Muscle of leg (tissue), 11 donors: ENCODE measurements around the gene GRIA4. TPM values are rescaled to one million over a fixed set of nuclear protein-coding genes. Genes with fewer than 3 reads are reported as not detected.

Experiments used
- DNase-seq: peaks from one replicate; pipeline ENCODE4 v3.0.0; 2013
- H3K27ac ChIP-seq: one replicate; pipeline ENCODE4 v1.5.1; 2013; ENCODE audit warnings: mild to moderate bottlenecking, low read length, control low read depth
- H3K27me3 ChIP-seq: one replicate; pipeline ENCODE4 v1.6.1; 2013; ENCODE audit warnings: low read length; ENCODE audit not compliant: control insufficient read depth, insufficient read depth
- H3K36me3 ChIP-seq: one replicate; pipeline ENCODE4 v1.6.1; 2013; ENCODE audit warnings: low read length; ENCODE audit not compliant: control insufficient read depth, insufficient read depth
- H3K4me1 ChIP-seq: one replicate; pipeline ENCODE4 v1.6.1; 2013; ENCODE audit warnings: low read length; ENCODE audit not compliant: control insufficient read depth, insufficient read depth
- H3K4me3 ChIP-seq: one replicate; pipeline ENCODE4 v1.5.1; 2013; ENCODE audit warnings: low read length, control low read depth
- H3K9me3 ChIP-seq: replicated peaks from 2 replicates; pipeline ENCODE4 v1.6.1; 2013; ENCODE audit warnings: low read depth, low read length; ENCODE audit not compliant: control insufficient read depth
- whole genome bisulfite sequencing: methylation state at CpG from one replicate; pipeline ENCODE4 v1.1.5; 2013; ENCODE audit warnings: missing lambda C conversion rate; ENCODE audit not compliant: insufficient coverage; 5-methylcytosine and 5-hydroxymethylcytosine counted together
- polyA plus RNA-seq, 8 donors: library from polyadenylated mRNA; unstranded; fragments of 120-200 nt; gene quantifications; one replicate each; pipeline versions ENCODE4 v1.2.1 to v1.2.3, GENCODE V29; 2013; ENCODE audit warnings: inconsistent platforms in 1 of 8, low replicate concordance in 1 of 8; ENCODE audit not compliant: insufficient read length in 8 of 8, insufficient read depth in 1 of 8
- total RNA-seq: library from RNA; stranded (reverse); fragments of 120-200 nt; gene quantifications from one replicate; pipeline ENCODE4 v1.2.4, GENCODE V29; 2013

GRIA4 gene
- total and polyA plus RNA-seq, 9 donors, result 2.7 to 14.6 (median 7.8) TPM

DNA sequence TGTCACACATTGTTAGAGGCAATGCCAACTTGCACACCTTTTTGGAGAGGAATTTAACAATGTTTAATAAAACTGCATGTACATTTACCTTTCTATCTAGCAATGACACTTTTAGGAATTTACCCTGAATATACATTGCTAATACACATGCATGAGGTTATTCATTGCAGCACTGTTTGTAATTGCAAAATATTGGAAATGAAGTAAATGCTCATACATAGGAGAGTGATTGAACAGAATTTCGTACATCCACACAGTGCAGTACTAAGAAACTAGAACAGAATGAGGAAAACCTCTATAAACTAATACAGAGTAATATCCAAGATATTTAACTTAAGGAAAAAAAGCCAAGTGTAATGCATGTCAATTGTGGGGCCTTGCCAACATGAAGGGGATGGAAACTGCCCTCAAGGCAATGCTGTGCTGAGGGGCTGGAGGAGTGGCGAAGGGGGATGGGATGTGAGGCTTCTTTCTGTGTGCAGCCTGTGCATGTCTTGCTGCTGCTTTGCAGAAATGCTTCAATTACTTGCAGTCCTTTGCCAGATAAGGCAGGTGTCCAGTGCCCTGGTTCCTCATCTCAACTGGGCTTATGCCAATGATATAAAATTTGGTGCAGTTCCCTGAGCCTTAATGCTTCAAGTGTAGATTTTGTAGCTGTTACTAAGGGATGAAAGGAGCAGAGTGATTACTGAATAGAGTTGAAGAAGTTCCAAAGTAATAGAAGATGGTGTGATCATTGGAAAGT is 96.1 kb downstream of the GRIA4 start:
- no peaks in the 10 kb centered on the region for H3K27me3 ChIP-seq
- 100% methylated on average over 1 of the region's 2 CpGs for WGBS
- H3K27ac ChIP-seq, result no peak overlapping the region
- no peaks in the 10 kb centered on the region for H3K36me3 ChIP-seq
- H3K9me3 ChIP-seq, result no peaks in the 10 kb centered on the region
- H3K4me3 ChIP-seq, result no peak overlapping the region
- DNase-seq, result no peak
- H3K4me1 ChIP-seq, result peaks cover 2% of the 10 kb centered on the region

DNA sequence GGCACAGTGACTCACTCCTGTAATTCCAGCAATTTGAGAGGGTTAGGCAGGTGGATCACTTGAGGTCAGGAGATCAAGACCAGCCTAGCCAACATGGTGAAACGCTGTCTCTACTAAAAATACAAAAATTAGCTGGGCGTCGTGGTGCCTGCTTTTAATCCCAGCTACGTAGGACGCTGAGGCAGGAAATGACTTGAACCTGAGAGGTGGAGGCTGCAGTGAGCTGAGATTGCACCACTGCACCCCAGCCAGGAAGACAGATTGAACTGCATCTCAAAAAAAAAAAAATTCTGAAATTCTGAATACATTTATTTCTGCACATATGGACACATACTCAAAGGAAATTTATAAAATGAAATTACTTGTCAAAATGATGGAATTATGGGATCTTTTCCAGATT is 103.2 kb downstream of the GRIA4 start:
- H3K27me3 ChIP-seq, result no peaks in the 10 kb centered on the region
- H3K27ac ChIP-seq, result no peak overlapping the region
- no CpG with 5 or more reads among the region's 5 CpGs for WGBS

DNA sequence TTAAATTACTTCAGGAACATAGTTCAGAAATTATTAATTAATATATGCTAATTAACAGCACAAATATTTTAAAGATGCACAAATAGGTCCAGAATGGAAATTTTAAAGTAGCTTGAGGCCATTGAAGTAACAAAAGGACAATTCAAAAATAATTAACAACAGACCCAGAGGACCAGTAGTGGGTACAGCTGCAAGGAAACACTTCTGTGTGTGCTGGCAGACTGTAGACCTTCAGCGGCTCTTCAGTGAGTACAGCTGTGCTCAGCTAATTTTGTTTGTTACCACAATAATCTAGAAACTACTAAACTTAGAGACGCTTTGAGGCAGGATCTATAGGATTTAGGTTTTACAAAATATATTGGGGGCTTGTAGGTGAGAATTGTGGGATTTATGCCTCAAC is 103.8 kb downstream of the GRIA4 start:
- no peaks in the 10 kb centered on the region for H3K36me3 ChIP-seq
- H3K4me3 ChIP-seq, result no peak overlapping the region
- no peaks in the 10 kb centered on the region for H3K4me1 ChIP-seq
- no CpG with 5 or more reads among the region's 2 CpGs for WGBS
- no peak overlapping the region for H3K27ac ChIP-seq
- H3K9me3 ChIP-seq, result no peaks in the 10 kb centered on the region
- DNase-seq, result no peak
- H3K27me3 ChIP-seq, result no peaks in the 10 kb centered on the region

More for the DNA sequence above, 103.2 kb downstream of the GRIA4 start:
- DNase-seq, result no peak
- Histone ChIP-seq H3K9me3 (no peaks in the 10 kb centered on the region), H3K4me3 (no peak overlapping the region), H3K4me1 (no peaks in the 10 kb centered on the region), H3K36me3 (no peaks in the 10 kb centered on the region)

GRCh38 chr11:105718641-105719040 is 108.8 kb downstream of the GRIA4 start:
- no peak for DNase-seq
- H3K27me3 ChIP-seq, result no peaks in the 10 kb centered on the region
- H3K4me1 ChIP-seq, result no peaks in the 10 kb centered on the region
- H3K9me3 ChIP-seq, result no peaks in the 10 kb centered on the region
- H3K4me3 ChIP-seq, result no peak overlapping the region
- no peaks in the 10 kb centered on the region for H3K36me3 ChIP-seq
- H3K27ac ChIP-seq, result no peak overlapping the region
- WGBS, result 74% methylated on average over 3 of the region's 5 CpGs

- no peak for DNase-seq
- Histone ChIP-seq H3K9me3 (no peaks in the 10 kb centered on the region), H3K36me3 (no peaks in the 10 kb centered on the region), H3K4me1 (no peaks in the 10 kb centered on the region), H3K27me3 (no peaks in the 10 kb centered on the region), H3K27ac (no peak overlapping the region), H3K4me3 (no peak overlapping the region)
- 71% methylated on average over 1 of the region's 11 CpGs for WGBS
Observed at GRCh38 chr11:105719073-105719822, 109.4 kb downstream of the GRIA4 start.

DNA sequence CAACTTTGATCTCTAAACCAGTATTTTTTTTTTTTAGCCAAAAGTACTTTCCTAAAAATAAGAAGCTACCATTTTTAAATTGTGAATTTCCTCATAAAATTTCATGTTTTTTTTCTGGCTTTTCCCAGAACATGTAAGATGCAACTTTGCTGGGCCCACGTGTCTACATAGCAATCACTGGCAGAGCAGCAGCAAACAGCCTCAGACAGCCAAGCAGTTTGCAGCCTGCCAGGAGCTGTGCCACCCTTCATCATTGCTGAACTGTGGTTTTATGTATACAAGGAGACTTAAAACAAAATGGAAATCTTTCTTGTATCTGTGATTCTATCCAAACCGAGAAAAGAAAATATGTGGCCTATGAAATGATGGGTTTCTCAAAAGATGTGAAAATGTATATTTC is 110.2 kb downstream of the GRIA4 start:
- Histone ChIP-seq H3K27ac (no peak overlapping the region), H3K9me3 (no peaks in the 10 kb centered on the region), H3K4me3 (no peak overlapping the region), H3K36me3 (no peaks in the 10 kb centered on the region), H3K4me1 (no peaks in the 10 kb centered on the region), H3K27me3 (no peaks in the 10 kb centered on the region)
- WGBS, result 67% methylated on average over 1 of the region's 2 CpGs
- no peak for DNase-seq

DNA sequence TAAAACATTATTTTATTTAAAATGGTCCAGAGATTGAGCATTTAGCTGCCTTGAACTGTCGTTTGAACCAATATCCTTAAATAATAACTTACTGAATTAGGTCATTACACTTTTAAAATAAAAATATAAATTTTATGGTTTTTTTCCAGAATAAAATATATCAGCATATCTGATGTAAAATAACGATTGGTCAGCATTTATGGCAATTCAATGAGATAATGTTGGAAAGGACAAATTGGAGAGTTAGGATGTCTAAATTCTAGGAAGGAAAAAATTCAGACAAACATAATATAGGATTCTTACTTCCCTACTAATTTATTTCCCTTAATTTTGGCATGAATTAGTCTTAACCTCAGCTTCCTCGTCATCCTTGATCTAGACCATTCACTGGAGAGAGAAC is 113.4 kb downstream of the GRIA4 start:
- no CpG with 5 or more reads among the region's 3 CpGs for WGBS
- Histone ChIP-seq H3K4me3 (no peak overlapping the region), H3K9me3 (peaks cover 12% of the 10 kb centered on the region), H3K36me3 (no peaks in the 10 kb centered on the region), H3K4me1 (no peaks in the 10 kb centered on the region), H3K27ac (no peak overlapping the region), H3K27me3 (no peaks in the 10 kb centered on the region)
- DNase-seq, result no peak

DNA sequence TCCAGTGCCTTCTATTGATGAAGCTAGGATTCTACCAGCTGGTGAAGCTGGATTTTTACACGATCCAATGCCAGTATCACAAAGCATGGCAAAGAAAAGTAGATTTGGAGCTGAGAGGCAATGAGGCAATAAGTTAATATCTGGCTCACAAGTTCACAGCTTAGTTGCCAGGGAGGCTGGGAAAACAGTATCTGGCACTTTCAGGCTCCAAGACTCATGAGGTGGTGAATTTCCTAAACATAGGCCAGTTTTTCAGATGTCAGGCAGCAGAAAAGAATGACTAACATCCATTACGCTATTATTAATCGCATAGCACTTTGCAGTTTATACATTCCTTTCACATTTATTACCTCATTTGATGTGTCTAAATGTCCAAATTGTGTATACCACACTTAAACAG is 122.7 kb downstream of the GRIA4 start:
- H3K36me3 ChIP-seq, result no peaks in the 10 kb centered on the region
- no peaks in the 10 kb centered on the region for H3K9me3 ChIP-seq
- H3K27me3 ChIP-seq, result no peaks in the 10 kb centered on the region
- H3K4me3 ChIP-seq, result no peak overlapping the region
- no peaks in the 10 kb centered on the region for H3K4me1 ChIP-seq
- no peak for DNase-seq
- no peak overlapping the region for H3K27ac ChIP-seq
- WGBS, result 78% methylated on average over 1 of the region's 3 CpGs

- WGBS, result 50% methylated on average over 1 of the region's 1 CpG
- DNase-seq, result no peak
- Histone ChIP-seq H3K4me3 (no peak overlapping the region), H3K36me3 (no peaks in the 10 kb centered on the region), H3K27me3 (no peaks in the 10 kb centered on the region), H3K27ac (no peak overlapping the region), H3K9me3 (no peaks in the 10 kb centered on the region), H3K4me1 (no peaks in the 10 kb centered on the region)
Observed at GRCh38 chr11:105734426-105734825, 124.6 kb downstream of the GRIA4 start.

GRCh38 chr11:105738251-105738650 is 128.4 kb downstream of the GRIA4 start:
- H3K27ac ChIP-seq, result no peak overlapping the region
- no peak for DNase-seq
- no peaks in the 10 kb centered on the region for H3K4me1 ChIP-seq
- no peaks in the 10 kb centered on the region for H3K27me3 ChIP-seq
- H3K4me3 ChIP-seq, result no peak overlapping the region
- no CpG with 5 or more reads among the region's 1 CpG for WGBS
- H3K36me3 ChIP-seq, result no peaks in the 10 kb centered on the region
- H3K9me3 ChIP-seq, result no peaks in the 10 kb centered on the region
